Liver (tissue), 10 donors: ENCODE measurements around the gene JAZF1. TPM values are rescaled to one million over a fixed set of nuclear protein-coding genes. Genes with fewer than 3 reads are reported as not detected.

ENCODE experiments used
- DNase-seq: peaks from one replicate; pipeline ENCODE4 v3.0.0-alpha.2; 2017; ENCODE audit warnings: low spot score
- H3K27ac ChIP-seq, 2 donors: one replicate each; pipeline ENCODE4 v1.7.0; 2013; ENCODE audit warnings: inconsistent platforms in 2 of 2, low read length in 2 of 2, control low read depth in 1 of 2, low read depth in 1 of 2, mild to moderate bottlenecking in 1 of 2
- H3K27me3 ChIP-seq, 4 donors: one replicate each; pipeline versions ENCODE4 v1.6.1 to v1.7.0; 2013; ENCODE audit warnings: low read length in 3 of 4, inconsistent platforms in 1 of 4, mild to moderate bottlenecking in 1 of 4, moderate library complexity in 1 of 4; ENCODE audit not compliant: control insufficient read depth in 4 of 4, insufficient read depth in 4 of 4
- H3K36me3 ChIP-seq, 4 donors: one replicate each; pipeline versions ENCODE4 v1.6.1 to v1.7.0; 2013; ENCODE audit warnings: low read length in 3 of 4, mild to moderate bottlenecking in 3 of 4, low read depth in 1 of 4, moderate library complexity in 1 of 4; ENCODE audit not compliant: control insufficient read depth in 4 of 4, insufficient read depth in 3 of 4
- H3K4me1 ChIP-seq, 4 donors: one replicate each; pipeline versions ENCODE4 v1.6.1 to v1.7.0; 2013; ENCODE audit warnings: low read length in 3 of 4, mild to moderate bottlenecking in 3 of 4, moderate library complexity in 1 of 4; ENCODE audit not compliant: control insufficient read depth in 4 of 4, insufficient read depth in 4 of 4
- H3K4me3 ChIP-seq, 3 donors: one replicate each; pipeline versions ENCODE4 v1.6.1 to v1.7.0; 2013; ENCODE audit warnings: low read length in 3 of 3, control low read depth in 1 of 3, low read depth in 1 of 3, mild to moderate bottlenecking in 1 of 3
- H3K9ac ChIP-seq, 2 donors: one replicate each; pipeline ENCODE4 v1.7.0; 2013; ENCODE audit warnings: low read length in 2 of 2, mild to moderate bottlenecking in 2 of 2, moderate library complexity in 2 of 2, control low read depth in 1 of 2, low read depth in 1 of 2
- H3K9me3 ChIP-seq, 4 donors: one replicate each; pipeline versions ENCODE4 v1.6.1 to v1.7.0; 2013; ENCODE audit warnings: low read length in 3 of 4; ENCODE audit not compliant: control insufficient read depth in 4 of 4
- EGR1 ChIP-seq, 2 donors: IDR thresholded peaks; 2 replicates each; pipeline ENCODE4 v1.6.1; 2016 to 2018; ENCODE audit warnings: antibody characterized with exemption in 2 of 2, low read depth in 2 of 2
- FOXA1 ChIP-seq: IDR thresholded peaks from 2 replicates; pipeline ENCODE4 v1.6.1; 2016; ENCODE audit warnings: antibody characterized with exemption
- FOXA2 ChIP-seq: IDR thresholded peaks from 2 replicates; pipeline ENCODE4 v1.6.1; 2016; ENCODE audit warnings: antibody characterized with exemption
- GABPA ChIP-seq, 2 donors: IDR thresholded peaks in 1 of 2; conservative IDR thresholded peaks in 1 of 2; 2 replicates each; pipeline ENCODE4 v1.6.1; 2016; ENCODE audit warnings: antibody characterized with exemption in 2 of 2, mild to moderate bottlenecking in 1 of 2, moderate library complexity in 1 of 2
- HNF4A ChIP-seq, 2 donors: conservative IDR thresholded peaks; 2 replicates each; pipeline ENCODE4 v1.6.1; 2016; ENCODE audit warnings: antibody characterized with exemption in 2 of 2, mild to moderate bottlenecking in 2 of 2
- HNF4G ChIP-seq: IDR thresholded peaks from 2 replicates; pipeline ENCODE4 v1.6.1; 2016; ENCODE audit warnings: antibody characterized with exemption
- JUND ChIP-seq, 2 donors: IDR thresholded peaks; 2 replicates each; pipeline ENCODE4 v1.6.1; 2016; ENCODE audit warnings: antibody characterized with exemption in 2 of 2
- NR2F2 ChIP-seq: IDR thresholded peaks from 2 replicates; pipeline ENCODE4 v1.6.1; 2016; ENCODE audit warnings: antibody characterized with exemption
- RAD21 ChIP-seq, 2 donors: IDR thresholded peaks; 2 replicates each; pipeline ENCODE4 v1.6.1; 2016; ENCODE audit warnings: antibody characterized with exemption in 2 of 2, mild to moderate bottlenecking in 2 of 2
- RXRA ChIP-seq, 2 donors: IDR thresholded peaks; 2 replicates each; pipeline ENCODE4 v1.6.1; 2017 to 2018; ENCODE audit warnings: antibody characterized with exemption in 2 of 2, mild to moderate bottlenecking in 1 of 2
- SP1 ChIP-seq: IDR thresholded peaks from 2 replicates; pipeline ENCODE4 v1.6.1; 2018; ENCODE audit warnings: antibody characterized with exemption, mild to moderate bottlenecking
- TAF1 ChIP-seq: conservative IDR thresholded peaks from 2 replicates; pipeline ENCODE4 v1.6.1; 2016; ENCODE audit warnings: antibody characterized with exemption, mild to moderate bottlenecking
- YY1 ChIP-seq: IDR thresholded peaks from 2 replicates; pipeline ENCODE4 v1.6.1; 2016; ENCODE audit warnings: antibody characterized with exemption, mild to moderate bottlenecking
- WGBS: extraction: QIAGEN DNeasy Blood & Tissue Kit; methylation state at CpG from one replicate; pipeline ENCODE4 v1.1.7; 2013; 5-methylcytosine and 5-hydroxymethylcytosine counted together
- polyA plus RNA-seq, 2 donors: library from polyadenylated mRNA; stranded (reverse) in 1 of 2; unstranded in 1 of 2; fragments of 200-250 nt in 1 of 2; fragments of >200 nt in 1 of 2; fragmentation: Nextera tagmentation in 1 of 2; extraction: Ambion mirVana in 1 of 2; gene quantifications; one replicate each; pipeline versions ENCODE4 v1.2.1 to v1.2.3, GENCODE V29; 2013 to 2015
- small RNA-seq: library from RNA; depleted of rRNA; stranded (forward); fragments of <200 nt; gene quantifications from one replicate; pipeline ENCODE3, GENCODE V24; 2014
- total RNA-seq, 2 donors: library from RNA; depleted of rRNA; stranded (reverse); fragments of >200 nt; gene quantifications; one replicate each; pipeline ENCODE4 v1.2.3, GENCODE V29; 2014
- TF ChIP-seq, protein P1 (sequence below): fragments of 150-350 bp; IDR thresholded peaks from 2 replicates; pipeline ENCODE4 v1.5.1; 2017; ENCODE audit warnings: improper control_type of control experiment, low read depth, low read length; ENCODE audit not compliant: missing input control
- TF ChIP-seq, protein P2 (sequence below): IDR thresholded peaks from 2 replicates; pipeline ENCODE4 v1.6.1; 2016; ENCODE audit warnings: antibody characterized with exemption
- TF ChIP-seq, protein P3 (sequence below): IDR thresholded peaks from 2 replicates; pipeline ENCODE4 v1.6.1; 2016; ENCODE audit warnings: antibody characterized with exemption
- TF ChIP-seq, protein P4 (sequence below): IDR thresholded peaks from 2 replicates; pipeline ENCODE4 v1.6.1; 2016; ENCODE audit warnings: antibody characterized with exemption, mild to moderate bottlenecking
- TF ChIP-seq, protein P5 (sequence below): IDR thresholded peaks from 2 replicates; pipeline ENCODE4 v1.6.1; 2016; ENCODE audit warnings: antibody characterized with exemption
- donor health status: healthy.
- donor health status: healthy.
- donor health status: healthy.
- donor health status: healthy.
- donor health status: healthy.

Gene JAZF1
- total and polyA plus RNA-seq, 4 donors = 2.7 to 17.8 (median 4.0) TPM

DNA sequence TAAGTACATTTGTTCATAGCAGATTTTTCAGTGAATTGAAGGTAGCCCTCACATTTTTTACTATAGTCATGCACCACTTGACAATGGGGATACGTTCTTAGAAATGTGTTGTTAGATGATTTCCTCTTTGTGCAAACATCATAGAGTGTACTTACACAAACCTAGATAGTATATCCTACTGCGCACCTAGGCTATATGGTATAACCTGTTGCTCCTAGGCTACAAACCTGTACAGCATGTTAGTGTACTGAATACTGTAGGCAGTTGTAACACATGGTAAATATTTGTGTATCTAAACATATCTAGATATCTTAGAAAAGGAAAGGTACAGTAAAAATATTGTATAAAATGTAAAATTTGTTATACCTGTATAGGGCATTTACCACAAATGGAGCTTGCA, 399.4 kb downstream of the JAZF1 start:
- H3K36me3 ChIP-seq = peaks cover 0 to 5% (median 5%) of the 10 kb centered on the region in 4 donors
- H3K27me3 ChIP-seq = no peaks in the 10 kb centered on the region
- no peak for DNase-seq
- no peak overlapping the region for H3K4me3 ChIP-seq
- no peaks in the 10 kb centered on the region for H3K9me3 ChIP-seq
- H3K27ac ChIP-seq = no peak overlapping the region
- TF ChIP-seq SP1 (no peak), HNF4G (no peak), YY1 (no peak), TAF1 (no peak), JUND (IDR thresholded peaks at IDR 0.05) (no peak), RAD21 (IDR thresholded peaks at IDR 0.05) (no peak), HNF4A (conservative IDR thresholded peaks at IDR 0.05) (no peak), RXRA (IDR thresholded peaks at IDR 0.05) (no peak), FOXA2 (no peak), FOXA1 (no peak), GABPA (IDR thresholded peaks at IDR 0.05 in 1 of 2, conservative IDR thresholded peaks at IDR 0.05 in 1 of 2) (no peak), EGR1 (IDR thresholded peaks at IDR 0.05; ENCODE audit: low read depth in 2 of 2) (no peak), NR2F2 (no peak)
- TF ChIP-seq, protein P1, sequence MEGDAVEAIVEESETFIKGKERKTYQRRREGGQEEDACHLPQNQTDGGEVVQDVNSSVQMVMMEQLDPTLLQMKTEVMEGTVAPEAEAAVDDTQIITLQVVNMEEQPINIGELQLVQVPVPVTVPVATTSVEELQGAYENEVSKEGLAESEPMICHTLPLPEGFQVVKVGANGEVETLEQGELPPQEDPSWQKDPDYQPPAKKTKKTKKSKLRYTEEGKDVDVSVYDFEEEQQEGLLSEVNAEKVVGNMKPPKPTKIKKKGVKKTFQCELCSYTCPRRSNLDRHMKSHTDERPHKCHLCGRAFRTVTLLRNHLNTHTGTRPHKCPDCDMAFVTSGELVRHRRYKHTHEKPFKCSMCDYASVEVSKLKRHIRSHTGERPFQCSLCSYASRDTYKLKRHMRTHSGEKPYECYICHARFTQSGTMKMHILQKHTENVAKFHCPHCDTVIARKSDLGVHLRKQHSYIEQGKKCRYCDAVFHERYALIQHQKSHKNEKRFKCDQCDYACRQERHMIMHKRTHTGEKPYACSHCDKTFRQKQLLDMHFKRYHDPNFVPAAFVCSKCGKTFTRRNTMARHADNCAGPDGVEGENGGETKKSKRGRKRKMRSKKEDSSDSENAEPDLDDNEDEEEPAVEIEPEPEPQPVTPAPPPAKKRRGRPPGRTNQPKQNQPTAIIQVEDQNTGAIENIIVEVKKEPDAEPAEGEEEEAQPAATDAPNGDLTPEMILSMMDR = no peak
- TF ChIP-seq, protein P2, sequence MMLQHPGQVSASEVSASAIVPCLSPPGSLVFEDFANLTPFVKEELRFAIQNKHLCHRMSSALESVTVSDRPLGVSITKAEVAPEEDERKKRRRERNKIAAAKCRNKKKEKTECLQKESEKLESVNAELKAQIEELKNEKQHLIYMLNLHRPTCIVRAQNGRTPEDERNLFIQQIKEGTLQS = no peak
- TF ChIP-seq, protein P3, sequence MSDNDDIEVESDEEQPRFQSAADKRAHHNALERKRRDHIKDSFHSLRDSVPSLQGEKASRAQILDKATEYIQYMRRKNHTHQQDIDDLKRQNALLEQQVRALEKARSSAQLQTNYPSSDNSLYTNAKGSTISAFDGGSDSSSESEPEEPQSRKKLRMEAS = no peak
- TF ChIP-seq, protein P4, sequence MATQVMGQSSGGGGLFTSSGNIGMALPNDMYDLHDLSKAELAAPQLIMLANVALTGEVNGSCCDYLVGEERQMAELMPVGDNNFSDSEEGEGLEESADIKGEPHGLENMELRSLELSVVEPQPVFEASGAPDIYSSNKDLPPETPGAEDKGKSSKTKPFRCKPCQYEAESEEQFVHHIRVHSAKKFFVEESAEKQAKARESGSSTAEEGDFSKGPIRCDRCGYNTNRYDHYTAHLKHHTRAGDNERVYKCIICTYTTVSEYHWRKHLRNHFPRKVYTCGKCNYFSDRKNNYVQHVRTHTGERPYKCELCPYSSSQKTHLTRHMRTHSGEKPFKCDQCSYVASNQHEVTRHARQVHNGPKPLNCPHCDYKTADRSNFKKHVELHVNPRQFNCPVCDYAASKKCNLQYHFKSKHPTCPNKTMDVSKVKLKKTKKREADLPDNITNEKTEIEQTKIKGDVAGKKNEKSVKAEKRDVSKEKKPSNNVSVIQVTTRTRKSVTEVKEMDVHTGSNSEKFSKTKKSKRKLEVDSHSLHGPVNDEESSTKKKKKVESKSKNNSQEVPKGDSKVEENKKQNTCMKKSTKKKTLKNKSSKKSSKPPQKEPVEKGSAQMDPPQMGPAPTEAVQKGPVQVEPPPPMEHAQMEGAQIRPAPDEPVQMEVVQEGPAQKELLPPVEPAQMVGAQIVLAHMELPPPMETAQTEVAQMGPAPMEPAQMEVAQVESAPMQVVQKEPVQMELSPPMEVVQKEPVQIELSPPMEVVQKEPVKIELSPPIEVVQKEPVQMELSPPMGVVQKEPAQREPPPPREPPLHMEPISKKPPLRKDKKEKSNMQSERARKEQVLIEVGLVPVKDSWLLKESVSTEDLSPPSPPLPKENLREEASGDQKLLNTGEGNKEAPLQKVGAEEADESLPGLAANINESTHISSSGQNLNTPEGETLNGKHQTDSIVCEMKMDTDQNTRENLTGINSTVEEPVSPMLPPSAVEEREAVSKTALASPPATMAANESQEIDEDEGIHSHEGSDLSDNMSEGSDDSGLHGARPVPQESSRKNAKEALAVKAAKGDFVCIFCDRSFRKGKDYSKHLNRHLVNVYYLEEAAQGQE = no peak
- TF ChIP-seq, protein P5, sequence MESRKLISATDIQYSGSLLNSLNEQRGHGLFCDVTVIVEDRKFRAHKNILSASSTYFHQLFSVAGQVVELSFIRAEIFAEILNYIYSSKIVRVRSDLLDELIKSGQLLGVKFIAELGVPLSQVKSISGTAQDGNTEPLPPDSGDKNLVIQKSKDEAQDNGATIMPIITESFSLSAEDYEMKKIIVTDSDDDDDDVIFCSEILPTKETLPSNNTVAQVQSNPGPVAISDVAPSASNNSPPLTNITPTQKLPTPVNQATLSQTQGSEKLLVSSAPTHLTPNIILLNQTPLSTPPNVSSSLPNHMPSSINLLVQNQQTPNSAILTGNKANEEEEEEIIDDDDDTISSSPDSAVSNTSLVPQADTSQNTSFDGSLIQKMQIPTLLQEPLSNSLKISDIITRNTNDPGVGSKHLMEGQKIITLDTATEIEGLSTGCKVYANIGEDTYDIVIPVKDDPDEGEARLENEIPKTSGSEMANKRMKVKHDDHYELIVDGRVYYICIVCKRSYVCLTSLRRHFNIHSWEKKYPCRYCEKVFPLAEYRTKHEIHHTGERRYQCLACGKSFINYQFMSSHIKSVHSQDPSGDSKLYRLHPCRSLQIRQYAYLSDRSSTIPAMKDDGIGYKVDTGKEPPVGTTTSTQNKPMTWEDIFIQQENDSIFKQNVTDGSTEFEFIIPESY = no peak
- H3K4me1 ChIP-seq = peaks cover 4 to 14% (median 10%) of the 10 kb centered on the region in 4 donors
- no peak overlapping the region for H3K9ac ChIP-seq
- 96% methylated on average over 2 of the region's 2 CpGs for WGBS

Small RNA genes lying within 50 kb of the gene (small RNA-seq; reads per million reads assigned to genes)
- gene RNU6-979P = not detected

Other genes starting within 250 kb of the JAZF1 start
- under 1 TPM; 0.70 to 0.92 TPM for gene CREB5, start 231.7 kb upstream of the JAZF1 start, total RNA-seq
- gene CREB5, start 231.7 kb upstream of the JAZF1 start, polyA plus RNA-seq = under 1 TPM; 0.25 to 0.64 TPM